HEK293 (cell line): ENCODE measurements around the gene ZG16.
A peak's percentile ranks its signal among the peaks of the same experiment; 100 is the strongest.
"Not testable (repeated sequence)": the region's sequence is repeated elsewhere in the genome, so short reads cannot be mapped to it uniquely, and the experiment has no call there.

ENCODE experiments used
- CTCF ChIA-PET: fragments of 350-600 bp; formaldehyde crosslinking; extraction: SDS; loops from one replicate; lab custom pipeline; 2021; ENCODE audit warnings: antibody characterized with exemption; lab: Yijun Ruan, JAX
- POLR2A ChIA-PET: fragments of 300-600 bp; formaldehyde crosslinking; extraction: SDS; loops from one replicate; lab custom pipeline; 2020; ENCODE audit warnings: antibody characterized with exemption, inconsistent platforms; lab: Yijun Ruan, JAX
- H3K27ac ChIP-seq: fragments of 200-500 bp; sonication (Bioruptor generic); 2 replicates; pipeline ENCODE4 v1.5.1; 2014; ENCODE audit warnings: low read depth, low read length, control low read depth, inconsistent platforms; ENCODE audit errors: extremely low read depth
- H3K36me3 ChIP-seq, 2 experiments: fragments of 200-500 bp in 1 of 2; sonication (Bioruptor generic) in 1 of 2; 1 replicate in 1 of 2; 2 replicates in 1 of 2; pipeline ENCODE4 v1.5.1; 2014 to 2017; ENCODE audit warnings: inconsistent platforms in 2 of 2, low read length in 2 of 2; ENCODE audit not compliant: control insufficient read depth in 2 of 2, insufficient read depth in 1 of 2
- H3K4me1 ChIP-seq: fragments of 200-500 bp; sonication (Bioruptor generic); 2 replicates; pipeline ENCODE4 v1.5.1; 2014; ENCODE audit warnings: mild to moderate bottlenecking, low read length, inconsistent platforms; ENCODE audit not compliant: control insufficient read depth, insufficient read depth
- H3K4me3 ChIP-seq: 2 replicates; pipeline ENCODE4 v1.5.1; 2011; ENCODE audit warnings: low read depth, mild to moderate bottlenecking, control low read depth, low read length, moderate library complexity
- H3K9me3 ChIP-seq: fragments of 200-500 bp; sonication (Bioruptor generic); 2 replicates; pipeline ENCODE4 v1.5.1; 2014; ENCODE audit warnings: low read depth, low read length, inconsistent platforms; ENCODE audit not compliant: control insufficient read depth, insufficient read depth
- EGR2 ChIP-seq: fragments of 450-650 bp; formaldehyde crosslinking; IDR thresholded peaks from 2 replicates; pipeline ENCODE4 v1.5.1; 2016; ENCODE audit warnings: low read depth, missing biosample characterization, missing genetic modification characterization
- GLIS2 ChIP-seq: fragments of 450-650 bp; formaldehyde crosslinking; IDR thresholded peaks from 2 replicates; pipeline ENCODE4 v1.5.1; 2016; ENCODE audit warnings: missing biosample characterization, missing genetic modification characterization
- HIC1 ChIP-seq: fragments of 450-650 bp; formaldehyde crosslinking; IDR thresholded peaks from 2 replicates; pipeline ENCODE4 v1.5.1; 2016; ENCODE audit warnings: missing biosample characterization, missing genetic modification characterization
- KLF8 ChIP-seq: fragments of 450-650 bp; formaldehyde crosslinking; IDR thresholded peaks from 2 replicates; pipeline ENCODE4 v1.5.1; 2016; ENCODE audit warnings: missing biosample characterization, missing genetic modification characterization
- OSR2 ChIP-seq: fragments of 450-650 bp; formaldehyde crosslinking; IDR thresholded peaks from 2 replicates; pipeline ENCODE4 v1.5.1; 2016; ENCODE audit warnings: missing biosample characterization, missing genetic modification characterization
- OVOL3 ChIP-seq: fragments of 450-650 bp; formaldehyde crosslinking; IDR thresholded peaks from 2 replicates; pipeline ENCODE4 v1.5.1; 2016; ENCODE audit warnings: missing biosample characterization, missing genetic modification characterization
- PRDM1 ChIP-seq: fragments of 450-650 bp; formaldehyde crosslinking; IDR thresholded peaks from 2 replicates; pipeline ENCODE4; 2016; ENCODE audit warnings: missing biosample characterization, missing genetic modification characterization
- SP7 ChIP-seq: fragments of 450-650 bp; formaldehyde crosslinking; IDR thresholded peaks from 2 replicates; pipeline ENCODE4 v1.5.1; 2016; ENCODE audit warnings: missing biosample characterization, missing genetic modification characterization
- ZBTB17 ChIP-seq: fragments of 450-650 bp; formaldehyde crosslinking; IDR thresholded peaks from 2 replicates; pipeline ENCODE4 v1.5.1; 2016; ENCODE audit warnings: missing biosample characterization, missing genetic modification characterization
- ZFHX2 ChIP-seq: fragments of 450-650 bp; formaldehyde crosslinking; conservative IDR thresholded peaks from 2 replicates; pipeline ENCODE4 v1.5.1; 2016; ENCODE audit warnings: missing biosample characterization, missing genetic modification characterization
- ZNF132 ChIP-seq: fragments of 450-650 bp; formaldehyde crosslinking; IDR thresholded peaks from 2 replicates; pipeline ENCODE4 v1.5.1; 2017; ENCODE audit warnings: missing biosample characterization, missing genetic modification characterization, borderline replicate concordance
- ZNF302 ChIP-seq: fragments of 450-650 bp; formaldehyde crosslinking; IDR thresholded peaks from 2 replicates; pipeline ENCODE4 v1.5.1; 2016; ENCODE audit warnings: missing biosample characterization, missing genetic modification characterization, low read depth
- ZNF473 ChIP-seq: fragments of 450-650 bp; formaldehyde crosslinking; IDR thresholded peaks from 2 replicates; pipeline ENCODE4 v1.5.1; 2017; ENCODE audit warnings: missing biosample characterization, missing genetic modification characterization
- ZNF549 ChIP-seq: fragments of 450-650 bp; IDR thresholded peaks from 2 replicates; pipeline ENCODE4 v1.5.1; 2018; ENCODE audit warnings: missing biosample characterization, missing genetic modification characterization, mild to moderate bottlenecking, inconsistent platforms, moderate library complexity
- ZNF596 ChIP-seq: fragments of 450-650 bp; IDR thresholded peaks from 2 replicates; pipeline ENCODE4 v1.5.0; 2018; ENCODE audit warnings: missing biosample characterization, mild to moderate bottlenecking, missing genetic modification characterization, moderate library complexity
- ZNF600 ChIP-seq: fragments of 450-650 bp; formaldehyde crosslinking; IDR thresholded peaks from 2 replicates; pipeline ENCODE4 v1.5.1; 2016; ENCODE audit warnings: missing biosample characterization, missing genetic modification characterization
- ZNF658 ChIP-seq: fragments of 450-650 bp; formaldehyde crosslinking; IDR thresholded peaks from 2 replicates; pipeline ENCODE4; 2016; ENCODE audit warnings: missing biosample characterization, missing genetic modification characterization
- TF ChIP-seq, protein P1 (sequence below): fragments of 450-650 bp; formaldehyde crosslinking; IDR thresholded peaks from 2 replicates; pipeline ENCODE4 v1.5.1; 2016; ENCODE audit warnings: missing biosample characterization, missing genetic modification characterization

Gene ZG16

DNA sequence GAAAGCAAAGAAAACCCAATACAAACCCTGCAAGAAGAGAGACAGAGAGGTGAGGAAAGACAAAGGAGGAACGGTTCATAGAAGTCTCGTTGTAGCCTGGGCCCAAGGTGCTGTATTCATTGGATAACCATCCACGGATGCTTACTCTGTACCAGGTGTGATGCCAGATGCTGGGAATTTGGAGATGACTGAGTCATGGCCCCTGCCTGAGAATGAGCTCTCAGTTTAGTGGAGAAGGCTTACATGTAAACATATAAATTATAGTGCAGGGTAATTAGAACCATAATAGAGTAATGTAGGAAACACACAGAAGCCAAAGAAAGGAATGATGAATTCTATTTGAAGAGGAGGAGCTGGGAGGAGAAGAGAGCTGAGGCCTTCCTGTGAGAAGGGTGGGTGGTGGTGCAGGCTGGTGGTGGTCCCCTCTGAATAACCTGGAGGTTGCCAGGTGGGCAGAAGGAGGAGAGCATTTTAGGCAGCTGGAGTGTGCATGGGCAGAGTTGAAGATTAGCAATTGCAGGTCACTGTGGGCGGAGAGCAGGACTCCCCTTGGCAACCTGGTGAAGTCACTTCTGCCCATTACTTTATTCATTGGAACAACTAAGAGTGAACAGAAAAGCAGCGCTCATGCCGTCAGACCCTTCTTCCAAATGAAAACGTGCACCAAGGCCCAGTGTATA lies 7.7 kb upstream of the ZG16 start:
- Histone ChIP-seq H3K4me3 (no peak overlapping the region), H3K9me3 (no peaks in the 10 kb centered on the region), H3K27ac (no peak overlapping the region), H3K4me1 (no peaks in the 10 kb centered on the region), H3K36me3 (no peaks in the 10 kb centered on the region)
- POLR2A ChIA-PET = interaction anchor here (1.0 kb wide), 1 partner anchor 34 kb away, joined by 4 read pairs; no protein-coding TSS in a partner anchor
- CTCF ChIA-PET = interaction anchor here (0.9 kb wide), 1 partner anchor 20 kb away, joined by 6 read pairs; no protein-coding TSS in a partner anchor
- TF ChIP-seq ZBTB17 (peak; percentile 28; the same call in 1 of the 2 replicates), EGR2 (tag by site-specific recombination) (peak; percentile 95), ZNF473 (tag by site-specific recombination) (no peak), ZNF132 (tag by site-specific recombination) (no peak), ZFHX2 (tag by site-specific recombination) (peak; percentile 86), PRDM1 (tag by site-specific recombination) (no peak), HIC1 (tag by site-specific recombination) (no peak), ZNF549 (no peak), OSR2 (tag by site-specific recombination) (0 out of 2 replicates have a peak, but pooled peaks have one; percentile 14), ZNF596 (no peak), GLIS2 (tag by site-specific recombination) (no peak), SP7 (tag by site-specific recombination) (peak; percentile 90), OVOL3 (tag by site-specific recombination) (no peak), KLF8 (tag by site-specific recombination) (no peak), ZNF658 (no peak), ZNF302 (no peak)
- TF ChIP-seq, protein P1, sequence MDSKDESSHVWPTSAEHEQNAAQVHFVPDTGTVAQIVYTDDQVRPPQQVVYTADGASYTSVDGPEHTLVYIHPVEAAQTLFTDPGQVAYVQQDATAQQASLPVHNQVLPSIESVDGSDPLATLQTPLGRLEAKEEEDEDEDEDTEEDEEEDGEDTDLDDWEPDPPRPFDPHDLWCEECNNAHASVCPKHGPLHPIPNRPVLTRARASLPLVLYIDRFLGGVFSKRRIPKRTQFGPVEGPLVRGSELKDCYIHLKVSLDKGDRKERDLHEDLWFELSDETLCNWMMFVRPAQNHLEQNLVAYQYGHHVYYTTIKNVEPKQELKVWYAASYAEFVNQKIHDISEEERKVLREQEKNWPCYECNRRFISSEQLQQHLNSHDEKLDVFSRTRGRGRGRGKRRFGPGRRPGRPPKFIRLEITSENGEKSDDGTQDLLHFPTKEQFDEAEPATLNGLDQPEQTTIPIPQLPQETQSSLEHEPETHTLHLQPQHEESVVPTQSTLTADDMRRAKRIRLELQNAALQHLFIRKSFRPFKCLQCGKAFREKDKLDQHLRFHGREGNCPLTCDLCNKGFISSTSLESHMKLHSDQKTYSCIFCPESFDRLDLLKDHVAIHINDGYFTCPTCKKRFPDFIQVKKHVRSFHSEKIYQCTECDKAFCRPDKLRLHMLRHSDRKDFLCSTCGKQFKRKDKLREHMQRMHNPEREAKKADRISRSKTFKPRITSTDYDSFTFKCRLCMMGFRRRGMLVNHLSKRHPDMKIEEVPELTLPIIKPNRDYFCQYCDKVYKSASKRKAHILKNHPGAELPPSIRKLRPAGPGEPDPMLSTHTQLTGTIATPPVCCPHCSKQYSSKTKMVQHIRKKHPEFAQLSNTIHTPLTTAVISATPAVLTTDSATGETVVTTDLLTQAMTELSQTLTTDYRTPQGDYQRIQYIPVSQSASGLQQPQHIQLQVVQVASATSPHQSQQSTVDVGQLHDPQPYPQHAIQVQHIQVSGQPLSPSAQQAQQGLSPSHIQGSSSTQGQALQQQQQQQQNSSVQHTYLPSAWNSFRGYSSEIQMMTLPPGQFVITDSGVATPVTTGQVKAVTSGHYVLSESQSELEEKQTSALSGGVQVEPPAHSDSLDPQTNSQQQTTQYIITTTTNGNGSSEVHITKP (tag by site-specific recombination) = 0 out of 2 replicates have a peak, but pooled peaks have one; percentile 9
- TF ChIP-seq, all 188 proteins: peak for 6

GRCh38 chr16:29772330-29772729 lies 5.7 kb upstream of the ZG16 start:
- H3K36me3 ChIP-seq, CTCF ChIA-PET, H3K4me3 ChIP-seq, H3K4me1 ChIP-seq, H3K27ac ChIP-seq, H3K9me3 ChIP-seq: not testable (repeated sequence)
- peak; percentile 48; the same call in 1 of the 2 replicates for TF ChIP-seq ZBTB17
- peak; percentile 47; the same call in 1 of the 2 replicates for TF ChIP-seq ZNF600 (tag by site-specific recombination)
- POLR2A ChIA-PET = interaction anchor here (0.6 to 1.5 kb wide), 3 partner anchors 16 to 153 kb away, joined by 3 to 10 read pairs (median 4); partner anchors contain the start of gene KIF22
